PC-3 (cell line): ENCODE results near the gene SULT2B1.

Experiments used
- CTCF ChIP-seq: fragments of 300-600 bp; sonication (generic); conservative IDR thresholded peaks from 2 replicates; pipeline ENCODE4 v1.5.1; 2017; ENCODE audit warnings: antibody characterized with exemption, low read depth, mild to moderate bottlenecking, low read length
- EZH2 ChIP-seq: fragments of 300-600 bp; sonication (generic); IDR thresholded peaks from one replicate; pipeline ENCODE4 v1.6.1; 2017; ENCODE audit warnings: antibody characterized with exemption, mild to moderate bottlenecking, low read length; ENCODE audit not compliant: unreplicated experiment
- EZH2phosphoT487 ChIP-seq: fragments of 300-600 bp; sonication (generic); IDR thresholded peaks from 2 replicates; pipeline ENCODE4 v1.6.1; 2018; ENCODE audit warnings: mild to moderate bottlenecking, antibody characterized with exemption, low read length, borderline replicate concordance

GRCh38 chr19:48558018-48558684 lies 6.2 kb downstream of the SULT2B1 start:
- TF ChIP-seq EZH2phosphoT487 (no peak), CTCF (no peak), EZH2 (no peak)
